SH-SY5Y (cell line): Measurements from ENCODE around the gene LRRC39.

Experiments
- GATA2 ChIP-seq: IDR thresholded peaks from 2 replicates; pipeline ENCODE4 v1.6.1; 2011; ENCODE audit warnings: mild to moderate bottlenecking, low read depth, low read length
- GATA3 ChIP-seq: IDR thresholded peaks from 2 replicates; pipeline ENCODE4 v1.6.1; 2011; ENCODE audit warnings: low read depth, mild to moderate bottlenecking, low read length, moderate library complexity

DNA sequence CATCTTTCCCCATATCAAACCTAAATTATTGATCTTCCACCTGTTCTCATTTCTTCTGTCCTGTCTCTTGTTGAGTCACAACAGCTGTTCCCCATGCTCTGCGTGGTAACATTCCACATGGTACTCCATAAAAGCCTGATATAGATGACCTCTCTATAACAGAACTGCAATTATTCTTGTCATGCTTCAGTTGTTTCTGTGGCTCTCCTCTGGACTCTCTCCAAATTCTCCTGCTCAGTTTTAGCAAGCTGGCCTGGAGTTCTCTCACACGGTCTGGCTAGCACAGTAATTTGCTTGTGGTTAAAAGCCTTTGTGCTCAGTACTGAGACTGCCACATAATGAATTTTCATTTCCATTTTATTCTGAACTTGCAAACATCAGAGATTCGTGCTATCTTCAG, 10.6 kb upstream of the LRRC39 start:
- no peak for TF ChIP-seq GATA2
- no peak for TF ChIP-seq GATA3
